GM13976 (cell line): ENCODE measurements around the gene RAG2.
A peak's percentile ranks its signal among the peaks of the same experiment; 100 is the strongest.

Source experiments
- DNase-seq: peaks from one replicate; pipeline ENCODE4 v3.0.0; 2012; ENCODE audit warnings: low spot score
- CTCF ChIP-seq: IDR thresholded peaks from 2 replicates; pipeline ENCODE4 v1.5.1; 2012; ENCODE audit warnings: borderline replicate concordance, mild to moderate bottlenecking; ENCODE audit not compliant: insufficient read depth; ENCODE audit errors: extremely low read depth, missing control alignments, control extremely low read depth
- in situ Hi-C: fragments of 300-500 bp; cut with MboI; formaldehyde crosslinking; loops from one replicate; pipeline ENCODE4 v1.12.0; 2022; ENCODE audit warnings: low sequenced_read_pairs, mixed read lengths, inconsistent platforms; ENCODE audit not compliant: unreplicated experiment

Gene RAG2

GRCh38 chr11:36577859-36578258, 20.2 kb downstream of the RAG2 start:
- DNase-seq = no peak
- in situ Hi-C loops = no loop called here

GRCh38 chr11:36577373-36577772, 20.7 kb downstream of the RAG2 start:
- no peak for TF ChIP-seq CTCF
- DNase-seq = no peak
- in situ Hi-C loops = no loop called here

More at GRCh38 chr11:36577859-36578258, 20.2 kb downstream of the RAG2 start:
- TF ChIP-seq CTCF = no peak

- no peak for TF ChIP-seq CTCF
- in situ Hi-C loops = loop anchor here (25.0 kb wide), 1 partner anchor 163 kb away; no protein-coding TSS in a partner anchor
- DNase-seq = no peak
These were observed 23.6 kb downstream of the RAG2 start for GRCh38 chr11:36574486-36574885.

GRCh38 chr11:36569095-36569494, 28.9 kb downstream of the RAG2 start:
- in situ Hi-C loops = loop anchor here (25.0 kb wide), 1 partner anchor 168 kb away; no protein-coding TSS in a partner anchor
- no peak for TF ChIP-seq CTCF
- no peak for DNase-seq

GRCh38 chr11:36567694-36568093, 30.3 kb downstream of the RAG2 start, which contains the start of gene RAG1:
TSS of gene RAG1 (plus strand) at chr11:36568007. CDS start at chr11:36573305, 5,298 bp downstream.
- no peak for DNase-seq
- in situ Hi-C loops = loop anchor here (25.0 kb wide), 1 partner anchor 170 kb away; no protein-coding TSS in a partner anchor
- TF ChIP-seq CTCF = no peak

- in situ Hi-C loops = loop anchor here (25.0 kb wide), 1 partner anchor 171 kb away; no protein-coding TSS in a partner anchor
- peak; percentile 10 for DNase-seq
These were observed 31.5 kb downstream of the RAG2 start for GRCh38 chr11:36566407-36567053.

More at GRCh38 chr11:36566407-36567053, 31.5 kb downstream of the RAG2 start:
- TF ChIP-seq CTCF = no peak
